ENCODE results near the gene SYNGAP1. TPM values are rescaled to one million over a fixed set of nuclear protein-coding genes. Genes with fewer than 3 reads are reported as not detected.

The SYNGAP1 gene
- total and polyA plus RNA-seq, 2 of the 8 experiments (the other 6 are each of a cell fraction or from before 2014, with no cell fraction given): 31.0 to 101 TPM

DNA sequence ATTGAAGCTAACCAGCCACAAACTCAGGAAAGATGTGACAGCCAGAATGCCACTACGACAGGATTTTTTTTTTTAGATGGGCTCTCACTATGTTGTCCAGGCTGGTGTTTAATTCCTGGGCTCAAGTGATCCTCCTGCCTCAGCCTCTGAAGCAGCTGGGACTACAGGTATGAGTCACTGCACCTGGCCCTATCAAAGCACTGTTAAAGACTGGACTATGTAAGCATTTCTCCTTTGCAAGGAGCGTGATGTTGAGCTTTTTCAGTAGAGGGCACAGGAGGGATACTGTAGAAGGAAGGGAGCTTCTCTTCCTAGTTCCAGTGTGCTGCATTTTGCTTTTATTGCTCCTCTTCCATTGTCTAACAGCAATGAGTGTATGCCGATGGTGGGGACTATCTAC is 70.3 kb downstream of the SYNGAP1 start:
- H3K36me3 ChIP-seq (ENCODE audit: control insufficient read depth in 2 of 4, insufficient read depth in 4 of 4, low read length in 3 of 4): no peaks in the 10 kb centered on the region
- peak overlapping the region; percentile 53; the same call in 1 of the 2 replicates for H2BK12ac ChIP-seq (ENCODE audit: low read depth, low read length)
- no peak overlapping the region for H2AK5ac ChIP-seq (ENCODE audit: low read depth, low read length)
- H2BK5ac ChIP-seq (ENCODE audit: low read depth, low read length): no peak overlapping the region
- H3K9ac ChIP-seq (replicated peaks in 1 of 4; ENCODE audit: extremely low read depth in 1 of 4, low read depth in 3 of 4, low read length in 3 of 4): no peak overlapping the region
- H3K27me3 ChIP-seq (replicated peaks in 1 of 4; ENCODE audit: control insufficient read depth in 3 of 4, extremely low read depth in 1 of 4, insufficient read depth in 3 of 4, low read length in 3 of 4): no peaks in the 10 kb centered on the region
- no peaks in the 10 kb centered on the region for H3K79me2 ChIP-seq (ENCODE audit: control insufficient read depth in 1 of 2, insufficient read depth in 2 of 2, low read length in 2 of 2)
- no peaks in the 10 kb centered on the region; a peak in 1 of 4 replicates for H3K9me3 ChIP-seq (ENCODE audit: insufficient read depth in 2 of 2, low read depth in 1 of 2, low read length in 1 of 2)
- H3K4ac ChIP-seq (replicated peaks; ENCODE audit: insufficient read length, low read depth, low read length): no peak overlapping the region
- no peak overlapping the region for H2BK20ac ChIP-seq (ENCODE audit: low read length)
- peaks cover 0 to 3% (median 1%) of the 10 kb centered on the region in 4 experiments; a peak in 2 of 7 replicates for H3K4me1 ChIP-seq (replicated peaks in 1 of 4; ENCODE audit: control insufficient read depth in 3 of 4, insufficient read depth in 4 of 4, low read length in 3 of 4)
- FAIRE-seq: no peak
- no peak overlapping the region for H4K8ac ChIP-seq (ENCODE audit: extremely low read depth, insufficient read depth, low read length)
- H3K18ac ChIP-seq (ENCODE audit: extremely low read depth, low read length): no peak overlapping the region
- H4K20me1 ChIP-seq (replicated peaks in 1 of 2; ENCODE audit: control insufficient read depth in 1 of 2, insufficient read depth in 2 of 2, low read length in 2 of 2): no peaks in the 10 kb centered on the region
- H3K4me2 ChIP-seq (ENCODE audit: insufficient read depth in 1 of 2, low read depth in 2 of 2, low read length in 2 of 2): no peak overlapping the region
- CTCF ChIA-PET (ENCODE audit: partially characterized antibody): interaction anchor here (0.6 to 2.0 kb wide), 15 partner anchors 12 to 166 kb away, joined by 3 to 13 read pairs (median 5); no protein-coding TSS in a partner anchor
- H3K23me2 ChIP-seq (ENCODE audit: low read depth, low read length): no peaks in the 10 kb centered on the region; the same call in 1 of the 2 replicates
- no peaks in the 10 kb centered on the region for H3K79me1 ChIP-seq (ENCODE audit: low read depth, low read length)
- H2BK15ac ChIP-seq (ENCODE audit: low read length): no peak overlapping the region
- no peak overlapping the region for H4K5ac ChIP-seq (ENCODE audit: insufficient read length, low read depth, low read length)
- H3K56ac ChIP-seq (replicated peaks; ENCODE audit: insufficient read length, low read depth, low read length): no peak overlapping the region
- POLR2A ChIA-PET (ENCODE audit: partially characterized antibody): interaction anchor here (0.6 to 2.0 kb wide), 5 partner anchors 32 to 57 kb away, joined by 3 to 6 read pairs (median 4); partner anchors contain the start of gene ZBTB9
- no peak overlapping the region for H3K23ac ChIP-seq (ENCODE audit: insufficient read length)
- 84% methylated on average over 3 of the region's 3 CpGs; no CpG with 5 or more reads in 1 of the 2 experiments for WGBS, 2 experiments (ENCODE audit: extremely low coverage in 1 of 2, insufficient coverage in 1 of 2, insufficient read length in 1 of 2, insufficient replicate concordance in 2 of 2, low coverage in 1 of 2, low lambda C conversion rate in 2 of 2, missing lambda C conversion rate in 1 of 2)
- no peak overlapping the region for H3K14ac ChIP-seq (ENCODE audit: insufficient read length)
- peak overlapping the region; percentile 76 for H4K91ac ChIP-seq (replicated peaks; ENCODE audit: insufficient read length, low read length)
- H2BK120ac ChIP-seq (replicated peaks; ENCODE audit: low read depth, low read length): no peak overlapping the region
- no peak for TF ChIP-seq CTBP2 (IDR thresholded peaks at IDR 0.05; ENCODE audit: borderline replicate concordance, insufficient read depth, insufficient read length, low read length)
- peak; percentile 2 to 16; a peak in 1 of 4 replicates for TF ChIP-seq RAD21 (IDR thresholded peaks at IDR 0.05 in 1 of 2, conservative IDR thresholded peaks at IDR 0.05 in 1 of 2; ENCODE audit: low read depth in 2 of 2, low read length in 2 of 2)
- no peak for TF ChIP-seq POU5F1 (IDR thresholded peaks at IDR 0.05; ENCODE audit: low read depth, low read length)
- no peak for TF ChIP-seq YY1 (IDR thresholded peaks at IDR 0.05; ENCODE audit: low read depth, low read length)
- TF ChIP-seq, protein P1, sequence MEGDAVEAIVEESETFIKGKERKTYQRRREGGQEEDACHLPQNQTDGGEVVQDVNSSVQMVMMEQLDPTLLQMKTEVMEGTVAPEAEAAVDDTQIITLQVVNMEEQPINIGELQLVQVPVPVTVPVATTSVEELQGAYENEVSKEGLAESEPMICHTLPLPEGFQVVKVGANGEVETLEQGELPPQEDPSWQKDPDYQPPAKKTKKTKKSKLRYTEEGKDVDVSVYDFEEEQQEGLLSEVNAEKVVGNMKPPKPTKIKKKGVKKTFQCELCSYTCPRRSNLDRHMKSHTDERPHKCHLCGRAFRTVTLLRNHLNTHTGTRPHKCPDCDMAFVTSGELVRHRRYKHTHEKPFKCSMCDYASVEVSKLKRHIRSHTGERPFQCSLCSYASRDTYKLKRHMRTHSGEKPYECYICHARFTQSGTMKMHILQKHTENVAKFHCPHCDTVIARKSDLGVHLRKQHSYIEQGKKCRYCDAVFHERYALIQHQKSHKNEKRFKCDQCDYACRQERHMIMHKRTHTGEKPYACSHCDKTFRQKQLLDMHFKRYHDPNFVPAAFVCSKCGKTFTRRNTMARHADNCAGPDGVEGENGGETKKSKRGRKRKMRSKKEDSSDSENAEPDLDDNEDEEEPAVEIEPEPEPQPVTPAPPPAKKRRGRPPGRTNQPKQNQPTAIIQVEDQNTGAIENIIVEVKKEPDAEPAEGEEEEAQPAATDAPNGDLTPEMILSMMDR (IDR thresholded peaks at IDR 0.05; ENCODE audit: control extremely low read depth in 1 of 3, insufficient read depth in 1 of 3, low read depth in 1 of 3, low read length in 3 of 3): peak in 1 of 3 experiments; percentile 18; a peak in 1 of 4 replicates
- no peak overlapping the region for H3K4me3 ChIP-seq (ENCODE audit: extremely low read depth in 1 of 4, insufficient read depth in 2 of 4, low read depth in 3 of 4, low read length in 4 of 4)
- DNase-seq (ENCODE audit: low read depth in 1 of 2, low spot score in 2 of 2): no peak
- H2AFZ ChIP-seq (ENCODE audit: low read length): peak overlapping the region; percentile 22; the same call in 1 of the 2 replicates
- no peak overlapping the region for H3K27ac ChIP-seq (ENCODE audit: low read depth, low read length)
